ENCODE results near the gene RPAP3.

GRCh38 chr12:47648056-47648579 lies 57.7 kb downstream of the RPAP3 start:
- TF ChIP-seq CTCF (IDR thresholded peaks at IDR 0.05) = no peak
- no peak for TF ChIP-seq POLR2A (IDR thresholded peaks at IDR 0.05)
- no peak for TF ChIP-seq POLR2AphosphoS5 (IDR thresholded peaks at IDR 0.05)
